ENCODE results near the gene COL6A1.

The COL6A1 gene

GRCh38 chr21:45970674-45971615 lies 10.6 kb upstream of the COL6A1 start:
- Histone ChIP-seq H3K79me1 (ENCODE audit: low read length) (peaks cover 17% of the 10 kb centered on the region), H3K9me3 (ENCODE audit: insufficient read depth, low read depth, low read length) (no peaks in the 10 kb centered on the region), H4K12ac (ENCODE audit: low read depth, low read length) (no peak overlapping the region), H3K18ac (ENCODE audit: low read length) (no peak overlapping the region), H3K4ac (ENCODE audit: low read depth, low read length) (no peak overlapping the region), H2AK5ac (ENCODE audit: low read length) (peak overlapping the region; percentile 24), H3K36me3 (ENCODE audit: control insufficient read depth in 1 of 2, insufficient read depth in 2 of 2, low read length in 2 of 2) (no peaks in the 10 kb centered on the region), H2BK120ac (ENCODE audit: insufficient read depth, low read length, poor library complexity) (no peak overlapping the region), H4K8ac (ENCODE audit: low read depth, low read length) (no peak overlapping the region), H4K91ac (ENCODE audit: low read depth, low read length) (peak overlapping the region; percentile 13), H3K23ac (ENCODE audit: low read length) (no peak overlapping the region), H3K4me2 (ENCODE audit: low read length) (no peak overlapping the region), H3K4me3 (ENCODE audit: low read depth, low read length) (no peak overlapping the region), H3K9ac (ENCODE audit: low read length) (no peak overlapping the region), H3K14ac (ENCODE audit: low read length) (no peak overlapping the region), H2BK12ac (ENCODE audit: low read length) (peak overlapping the region; percentile 14), H3K4me1 (ENCODE audit: control insufficient read depth in 1 of 2, insufficient read depth in 2 of 2, low read length in 2 of 2) (peaks cover 23 to 26% of the 10 kb centered on the region in 2 experiments), H2AFZ (ENCODE audit: insufficient read depth, low read length, poor library complexity) (no peak overlapping the region), H3K79me2 (ENCODE audit: control insufficient read depth, insufficient read depth, low read length, poor library complexity) (peaks cover 2% of the 10 kb centered on the region), H2BK5ac (ENCODE audit: low read depth, low read length, poor library complexity) (no peak overlapping the region), H3K27me3 (ENCODE audit: insufficient read depth, low read length) (peaks cover 2% of the 10 kb centered on the region), H3K27ac (ENCODE audit: low read depth, low read length) (no peak overlapping the region)
- WGBS (ENCODE audit: extremely low coverage, insufficient coverage, insufficient read length) = no CpG with 5 or more reads among the region's 25 CpGs
- peak in 1 of 2 donors; percentile 44 for DNase-seq

GRCh38 chr21:45971616-45972352 lies 9.8 kb upstream of the COL6A1 start:
- peak overlapping the region; percentile 30 for H2AFZ ChIP-seq (ENCODE audit: insufficient read depth, low read length, poor library complexity)
- no peak for DNase-seq
- H3K79me2 ChIP-seq (ENCODE audit: control insufficient read depth, insufficient read depth, low read length, poor library complexity) = peaks cover 2% of the 10 kb centered on the region
- peak overlapping the region; percentile 65 for H4K91ac ChIP-seq (ENCODE audit: low read depth, low read length)
- H3K4ac ChIP-seq (ENCODE audit: low read depth, low read length) = no peak overlapping the region
- H3K27me3 ChIP-seq (ENCODE audit: insufficient read depth, low read length) = peaks cover 2% of the 10 kb centered on the region
- no peak overlapping the region for H2BK120ac ChIP-seq (ENCODE audit: insufficient read depth, low read length, poor library complexity)
- H3K36me3 ChIP-seq (ENCODE audit: control insufficient read depth in 1 of 2, insufficient read depth in 2 of 2, low read length in 2 of 2) = no peaks in the 10 kb centered on the region
- peak overlapping the region; percentile 91 for H4K8ac ChIP-seq (ENCODE audit: low read depth, low read length)
- peak overlapping the region; percentile 44 for H2AK5ac ChIP-seq (ENCODE audit: low read length)
- H3K4me2 ChIP-seq (ENCODE audit: low read length) = no peak overlapping the region
- H3K4me1 ChIP-seq (ENCODE audit: control insufficient read depth in 1 of 2, insufficient read depth in 2 of 2, low read length in 2 of 2) = peaks cover 23 to 26% of the 10 kb centered on the region in 2 experiments
- H2BK5ac ChIP-seq (ENCODE audit: low read depth, low read length, poor library complexity) = no peak overlapping the region
- no peak overlapping the region for H3K27ac ChIP-seq (ENCODE audit: low read depth, low read length)
- no CpG with 5 or more reads among the region's 20 CpGs for WGBS (ENCODE audit: extremely low coverage, insufficient coverage, insufficient read length)
- peak overlapping the region; percentile 71 for H2BK12ac ChIP-seq (ENCODE audit: low read length)
- no peak overlapping the region for H3K23ac ChIP-seq (ENCODE audit: low read length)
- peaks cover 17% of the 10 kb centered on the region for H3K79me1 ChIP-seq (ENCODE audit: low read length)
- no peak overlapping the region for H3K18ac ChIP-seq (ENCODE audit: low read length)
- no peak overlapping the region for H3K14ac ChIP-seq (ENCODE audit: low read length)
- peak overlapping the region; percentile 66 for H4K12ac ChIP-seq (ENCODE audit: low read depth, low read length)
- no peaks in the 10 kb centered on the region for H3K9me3 ChIP-seq (ENCODE audit: insufficient read depth, low read depth, low read length)
- no peak overlapping the region for H3K9ac ChIP-seq (ENCODE audit: low read length)
- no peak overlapping the region for H3K4me3 ChIP-seq (ENCODE audit: low read depth, low read length)

GRCh38 chr21:45972353-45972715 lies 9.2 kb upstream of the COL6A1 start:
- H3K14ac ChIP-seq (ENCODE audit: low read length) = peak overlapping the region; percentile 68
- H3K23ac ChIP-seq (ENCODE audit: low read length) = no peak overlapping the region
- H2BK5ac ChIP-seq (ENCODE audit: low read depth, low read length, poor library complexity) = no peak overlapping the region
- WGBS (ENCODE audit: extremely low coverage, insufficient coverage, insufficient read length) = no CpG with 5 or more reads among the region's 19 CpGs
- H3K4ac ChIP-seq (ENCODE audit: low read depth, low read length) = no peak overlapping the region
- no peak for DNase-seq
- peak overlapping the region; percentile 34 for H2AK5ac ChIP-seq (ENCODE audit: low read length)
- peak overlapping the region; percentile 79 for H3K18ac ChIP-seq (ENCODE audit: low read length)
- H3K4me3 ChIP-seq (ENCODE audit: low read depth, low read length) = no peak overlapping the region
- peak overlapping the region; percentile 28 for H2BK12ac ChIP-seq (ENCODE audit: low read length)
- peaks cover 2% of the 10 kb centered on the region for H3K79me2 ChIP-seq (ENCODE audit: control insufficient read depth, insufficient read depth, low read length, poor library complexity)
- no peak overlapping the region for H3K9ac ChIP-seq (ENCODE audit: low read length)
- H4K12ac ChIP-seq (ENCODE audit: low read depth, low read length) = peak overlapping the region; percentile 74
- H3K36me3 ChIP-seq (ENCODE audit: control insufficient read depth in 1 of 2, insufficient read depth in 2 of 2, low read length in 2 of 2) = no peaks in the 10 kb centered on the region
- H4K91ac ChIP-seq (ENCODE audit: low read depth, low read length) = peak overlapping the region; percentile 65
- H2AFZ ChIP-seq (ENCODE audit: insufficient read depth, low read length, poor library complexity) = peak overlapping the region; percentile 30
- no peak overlapping the region for H3K27ac ChIP-seq (ENCODE audit: low read depth, low read length)
- peaks cover 17% of the 10 kb centered on the region for H3K79me1 ChIP-seq (ENCODE audit: low read length)
- H3K4me1 ChIP-seq (ENCODE audit: control insufficient read depth in 1 of 2, insufficient read depth in 2 of 2, low read length in 2 of 2) = peaks cover 25 to 29% of the 10 kb centered on the region in 2 experiments
- peak overlapping the region; percentile 91 for H4K8ac ChIP-seq (ENCODE audit: low read depth, low read length)
- peak overlapping the region; percentile 68 for H2BK120ac ChIP-seq (ENCODE audit: insufficient read depth, low read length, poor library complexity)
- H3K9me3 ChIP-seq (ENCODE audit: insufficient read depth, low read depth, low read length) = no peaks in the 10 kb centered on the region
- H3K27me3 ChIP-seq (ENCODE audit: insufficient read depth, low read length) = peaks cover 2% of the 10 kb centered on the region
- peak overlapping the region; percentile 63 for H3K4me2 ChIP-seq (ENCODE audit: low read length)

GRCh38 chr21:45972716-45973474 lies 8.7 kb upstream of the COL6A1 start:
- H3K79me2 ChIP-seq (ENCODE audit: control insufficient read depth, insufficient read depth, low read length, poor library complexity) = peaks cover 2% of the 10 kb centered on the region
- H3K9ac ChIP-seq (ENCODE audit: low read length) = peak overlapping the region; percentile 31
- H2AK5ac ChIP-seq (ENCODE audit: low read length) = peak overlapping the region; percentile 85
- no peaks in the 10 kb centered on the region for H3K36me3 ChIP-seq (ENCODE audit: control insufficient read depth in 1 of 2, insufficient read depth in 2 of 2, low read length in 2 of 2)
- peak overlapping the region; percentile 89 for H2BK12ac ChIP-seq (ENCODE audit: low read length)
- H3K14ac ChIP-seq (ENCODE audit: low read length) = peak overlapping the region; percentile 68
- no peak overlapping the region for H3K23ac ChIP-seq (ENCODE audit: low read length)
- peak overlapping the region; percentile 29 for H2BK5ac ChIP-seq (ENCODE audit: low read depth, low read length, poor library complexity)
- DNase-seq = no peak
- peak overlapping the region; percentile 93 for H4K91ac ChIP-seq (ENCODE audit: low read depth, low read length)
- H3K27me3 ChIP-seq (ENCODE audit: insufficient read depth, low read length) = peaks cover 2% of the 10 kb centered on the region
- peak overlapping the region; percentile 74 for H4K12ac ChIP-seq (ENCODE audit: low read depth, low read length)
- peak overlapping the region; percentile 95 for H2AFZ ChIP-seq (ENCODE audit: insufficient read depth, low read length, poor library complexity)
- H3K27ac ChIP-seq (ENCODE audit: low read depth, low read length) = no peak overlapping the region
- peak overlapping the region; percentile 79 for H3K18ac ChIP-seq (ENCODE audit: low read length)
- peaks cover 17% of the 10 kb centered on the region for H3K79me1 ChIP-seq (ENCODE audit: low read length)
- H3K4me3 ChIP-seq (ENCODE audit: low read depth, low read length) = peak overlapping the region; percentile 62
- no CpG with 5 or more reads among the region's 58 CpGs for WGBS (ENCODE audit: extremely low coverage, insufficient coverage, insufficient read length)
- no peaks in the 10 kb centered on the region for H3K9me3 ChIP-seq (ENCODE audit: insufficient read depth, low read depth, low read length)
- peak overlapping the region; percentile 68 for H2BK120ac ChIP-seq (ENCODE audit: insufficient read depth, low read length, poor library complexity)
- peak overlapping the region; percentile 91 for H4K8ac ChIP-seq (ENCODE audit: low read depth, low read length)
- peak overlapping the region; percentile 12 for H3K4ac ChIP-seq (ENCODE audit: low read depth, low read length)
- H3K4me2 ChIP-seq (ENCODE audit: low read length) = peak overlapping the region; percentile 63
- H3K4me1 ChIP-seq (ENCODE audit: control insufficient read depth in 1 of 2, insufficient read depth in 2 of 2, low read length in 2 of 2) = peaks cover 26 to 31% of the 10 kb centered on the region in 2 experiments

Data from trophoblast cell (in vitro differentiated cells and primary cell).